Lower lobe of right lung (tissue), 2 donors: ENCODE data around the gene THSD7A. TPM values are rescaled to one million over a fixed set of nuclear protein-coding genes. Genes with fewer than 3 reads are reported as not detected.

Experiments used
- ATAC-seq, 2 donors: fragments of 200-7000 bp; cut with Tn5 transposase; one replicate each; pipeline ENCODE4 v1.9.1; 2020 to 2022; ENCODE audit warnings: mild to moderate bottlenecking in 2 of 2, moderate library complexity in 2 of 2
- DNase-seq: peaks from one replicate; pipeline ENCODE4 v3.0.0-alpha.2; 2020
- H3K27ac ChIP-seq: fragments of 200-600 bp; one replicate; pipeline ENCODE4 v1.8.0; 2022
- H3K27me3 ChIP-seq: fragments of 200-600 bp; one replicate; pipeline ENCODE4 v1.8.0; 2022; ENCODE audit warnings: low read depth
- H3K36me3 ChIP-seq: fragments of 200-600 bp; one replicate; pipeline ENCODE4 v1.8.0; 2022; ENCODE audit warnings: mild to moderate bottlenecking
- H3K4me1 ChIP-seq: fragments of 200-600 bp; one replicate; pipeline ENCODE4 v1.8.0; 2022
- H3K4me3 ChIP-seq: fragments of 200-600 bp; one replicate; pipeline ENCODE4 v1.8.0; 2022; ENCODE audit warnings: mild to moderate bottlenecking
- H3K9me3 ChIP-seq: fragments of 200-600 bp; one replicate; pipeline ENCODE4 v1.8.0; 2022
- CTCF ChIP-seq: fragments of 200-600 bp; IDR thresholded peaks from one replicate; pipeline ENCODE4 v1.8.0; 2022; ENCODE audit warnings: antibody characterized with exemption, mild to moderate bottlenecking
- intact Hi-C: fragments of 100-400 bp; cut with DNase I; formaldehyde crosslinking; loops from one replicate; pipeline ENCODE4 v1.11.0; 2022
- total RNA-seq: library from RNA; stranded (reverse); fragmentation: NEBNext Ultra II Directional; extraction: Animal tissue kit (Norgen Biotek cat#: 25700); gene quantifications from one replicate; pipeline ENCODE4 v1.2.1, GENCODE V29; 2021
- donor health status: DM: no; HTN: yes; CAD: no; lungs with severe emphysema.

Gene THSD7A
- total RNA-seq, 1 donor from 2014 or later = 7.2 TPM

GRCh38 chr7:11473807-11474424 lies 358.1 kb downstream of the THSD7A start:
- Histone ChIP-seq H3K9me3 (no peaks in the 10 kb centered on the region), H3K27ac (no peak overlapping the region), H3K36me3 (no peaks in the 10 kb centered on the region), H3K27me3 (no peaks in the 10 kb centered on the region), H3K4me3 (no peak overlapping the region), H3K4me1 (no peaks in the 10 kb centered on the region)
- intact Hi-C loops = no loop called here
- TF ChIP-seq CTCF = no peak
- no peak for DNase-seq
- ATAC-seq = no peak

- Histone ChIP-seq H3K27me3 (no peaks in the 10 kb centered on the region), H3K27ac (no peak overlapping the region), H3K4me1 (no peaks in the 10 kb centered on the region), H3K36me3 (no peaks in the 10 kb centered on the region), H3K9me3 (no peaks in the 10 kb centered on the region), H3K4me3 (no peak overlapping the region)
- ATAC-seq = no peak
- no peak for TF ChIP-seq CTCF
- intact Hi-C loops = no loop called here
- no peak for DNase-seq
Observed at GRCh38 chr7:11473220-11473619, 358.8 kb downstream of the THSD7A start.

- no peak overlapping the region for H3K4me3 ChIP-seq
- H3K4me1 ChIP-seq = no peaks in the 10 kb centered on the region
- TF ChIP-seq CTCF = no peak
- no peaks in the 10 kb centered on the region for H3K9me3 ChIP-seq
- H3K27ac ChIP-seq = no peak overlapping the region
- no peaks in the 10 kb centered on the region for H3K36me3 ChIP-seq
- intact Hi-C loops = no loop called here
- H3K27me3 ChIP-seq = no peaks in the 10 kb centered on the region
- ATAC-seq = no peak
- no peak for DNase-seq
Observed at GRCh38 chr7:11472646-11473045, 359.4 kb downstream of the THSD7A start.

- Histone ChIP-seq H3K9me3 (no peaks in the 10 kb centered on the region), H3K4me3 (no peak overlapping the region), H3K4me1 (no peaks in the 10 kb centered on the region), H3K27me3 (no peaks in the 10 kb centered on the region), H3K36me3 (no peaks in the 10 kb centered on the region), H3K27ac (no peak overlapping the region)
- no peak for TF ChIP-seq CTCF
- DNase-seq (no peak), ATAC-seq (no peak)
- intact Hi-C loops = no loop called here
Observed at GRCh38 chr7:11471255-11471654, 360.7 kb downstream of the THSD7A start.

GRCh38 chr7:11469028-11469745 lies 362.8 kb downstream of the THSD7A start:
- H3K27ac ChIP-seq = no peak overlapping the region
- H3K9me3 ChIP-seq = no peaks in the 10 kb centered on the region
- no peaks in the 10 kb centered on the region for H3K4me1 ChIP-seq
- TF ChIP-seq CTCF = no peak
- H3K4me3 ChIP-seq = no peak overlapping the region
- DNase-seq = no peak
- H3K27me3 ChIP-seq = no peaks in the 10 kb centered on the region
- no peak for ATAC-seq
- intact Hi-C loops = no loop called here
- no peaks in the 10 kb centered on the region for H3K36me3 ChIP-seq
